ENCODE data around the gene FCGR3B. TPM values are rescaled to one million over a fixed set of nuclear protein-coding genes. Genes with fewer than 3 reads are reported as not detected.
"Not testable (repeated sequence)": the region's sequence is repeated elsewhere in the genome, so short reads cannot be mapped to it uniquely, and the experiment has no call there.

The FCGR3B gene
- total RNA-seq, 1 donor from 2014 or later: not detected

DNA sequence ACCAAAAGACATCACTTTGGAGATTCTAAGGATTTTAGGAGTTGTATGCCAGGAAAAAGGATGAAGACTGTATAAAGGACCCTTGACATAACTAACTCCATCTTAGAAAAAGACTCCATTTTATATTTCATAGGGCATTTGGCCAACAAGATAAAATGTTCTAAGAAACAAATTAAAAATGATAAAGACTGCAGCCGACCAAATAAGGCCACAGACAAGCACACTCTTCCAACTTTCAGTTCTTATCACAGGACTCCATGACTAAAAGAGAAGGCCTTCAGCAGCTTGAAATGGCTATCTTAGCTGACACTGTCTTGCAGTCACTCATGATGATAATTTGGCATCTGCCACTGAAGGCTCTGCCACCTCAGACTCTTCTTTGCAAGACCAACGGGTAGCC is 8.2 kb upstream of the FCGR3B start:
- H3K4me3 ChIP-seq (ENCODE audit: insufficient read depth, low read depth, low read length); H3K9ac ChIP-seq (ENCODE audit: low read length); H3K4me2 ChIP-seq (ENCODE audit: low read length); H3K9me3 ChIP-seq (ENCODE audit: insufficient read depth, low read depth, low read length); H3K4me1 Mint-ChIP-seq (ENCODE audit: low read depth, unreplicated experiment); FAIRE-seq; H3K36me3 ChIP-seq (ENCODE audit: insufficient read depth, low read length); H3K4me3 Mint-ChIP-seq (ENCODE audit: unreplicated experiment); H2AFZ ChIP-seq (ENCODE audit: low read depth, low read length); H3K4me1 ChIP-seq (ENCODE audit: insufficient read depth, low read length); H3K27ac ChIP-seq (ENCODE audit: low read depth, low read length); H3K9me3 Mint-ChIP-seq (ENCODE audit: unreplicated experiment); H3K27me3 Mint-ChIP-seq (ENCODE audit: low read depth, unreplicated experiment); DNase-seq (ENCODE audit: low read depth); H4K20me1 ChIP-seq (ENCODE audit: insufficient read depth, low read length); H3K27me3 ChIP-seq (ENCODE audit: insufficient read depth, low read length); H3K36me3 Mint-ChIP-seq (ENCODE audit: low read depth, unreplicated experiment); H3K27ac Mint-ChIP-seq (ENCODE audit: unreplicated experiment); H3K79me2 ChIP-seq (ENCODE audit: insufficient read depth, low read length): not testable (repeated sequence)

DNA sequence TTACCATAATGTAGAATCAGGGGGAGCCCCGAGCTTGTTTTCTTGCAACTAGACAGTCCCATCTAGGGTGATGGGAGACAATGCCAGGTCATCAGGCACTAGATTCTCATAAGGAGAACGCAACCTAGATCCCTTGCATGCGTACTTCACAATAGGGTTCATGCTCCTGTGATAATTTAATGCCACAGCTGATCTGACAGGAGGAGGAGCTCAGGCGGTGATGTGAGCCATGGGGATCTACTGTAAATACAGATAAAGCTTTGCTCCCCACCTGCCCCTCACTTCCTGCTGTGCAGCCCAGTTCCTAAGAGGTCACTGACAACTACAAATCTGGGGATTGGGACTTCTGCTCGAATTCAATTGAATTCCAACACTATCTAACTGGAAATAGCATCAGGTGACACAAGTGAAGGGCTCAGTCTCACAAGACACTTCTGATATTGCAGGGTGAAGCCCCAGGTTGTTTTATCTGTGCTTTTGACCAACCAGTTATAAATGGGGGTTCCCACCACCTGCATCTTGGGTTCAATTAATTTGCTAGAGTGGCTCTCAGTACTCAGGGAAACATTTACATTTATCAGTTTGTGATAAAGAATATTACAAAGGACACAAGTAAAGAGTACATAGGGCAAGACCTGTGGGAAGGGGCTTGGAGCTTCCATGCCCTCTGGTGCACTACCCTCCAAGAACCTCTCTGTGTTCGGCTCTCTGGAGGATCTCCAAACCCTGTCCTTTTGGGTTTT is 7.4 kb upstream of the FCGR3B start:
- not testable (repeated sequence) for H3K36me3 Mint-ChIP-seq (ENCODE audit: low read depth, unreplicated experiment); H3K4me1 ChIP-seq (ENCODE audit: insufficient read depth, low read length); H3K27ac Mint-ChIP-seq (ENCODE audit: unreplicated experiment); FAIRE-seq; H3K27ac ChIP-seq (ENCODE audit: low read depth, low read length); H3K9me3 ChIP-seq (ENCODE audit: insufficient read depth, low read depth, low read length); H3K27me3 Mint-ChIP-seq (ENCODE audit: low read depth, unreplicated experiment); H3K27me3 ChIP-seq (ENCODE audit: insufficient read depth, low read length); H3K9ac ChIP-seq (ENCODE audit: low read length); H4K20me1 ChIP-seq (ENCODE audit: insufficient read depth, low read length); H3K4me1 Mint-ChIP-seq (ENCODE audit: low read depth, unreplicated experiment); H3K79me2 ChIP-seq (ENCODE audit: insufficient read depth, low read length); H3K4me3 ChIP-seq (ENCODE audit: insufficient read depth, low read depth, low read length); H2AFZ ChIP-seq (ENCODE audit: low read depth, low read length); DNase-seq (ENCODE audit: low read depth); H3K9me3 Mint-ChIP-seq (ENCODE audit: unreplicated experiment); H3K4me2 ChIP-seq (ENCODE audit: low read length); H3K4me3 Mint-ChIP-seq (ENCODE audit: unreplicated experiment); H3K36me3 ChIP-seq (ENCODE audit: insufficient read depth, low read length)

DNA sequence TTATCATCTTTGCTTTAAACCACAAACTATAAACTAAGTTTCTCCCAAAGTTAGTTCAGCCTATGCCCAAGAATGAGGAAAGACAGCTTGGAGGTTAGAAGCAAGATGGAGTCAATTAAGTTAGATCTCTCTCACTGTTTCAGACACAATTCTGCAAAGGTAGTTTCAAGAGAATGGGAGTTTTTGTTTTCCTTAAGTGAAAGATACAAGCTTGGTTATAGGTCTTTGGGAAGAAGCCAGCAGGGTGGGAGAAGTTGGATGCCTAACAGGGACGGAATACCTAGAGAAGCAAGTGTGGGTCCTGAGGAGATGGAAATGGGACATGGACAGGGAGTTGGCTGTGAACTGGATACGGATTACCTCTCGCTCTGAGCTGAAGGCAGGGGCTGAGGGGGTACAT is 6.0 kb upstream of the FCGR3B start:
- H3K27ac ChIP-seq (ENCODE audit: low read depth, low read length); H3K36me3 ChIP-seq (ENCODE audit: insufficient read depth, low read length); H2AFZ ChIP-seq (ENCODE audit: low read depth, low read length); H3K4me1 Mint-ChIP-seq (ENCODE audit: low read depth, unreplicated experiment); H3K9ac ChIP-seq (ENCODE audit: low read length); H3K4me3 ChIP-seq (ENCODE audit: insufficient read depth, low read depth, low read length); H3K9me3 Mint-ChIP-seq (ENCODE audit: unreplicated experiment); H3K4me3 Mint-ChIP-seq (ENCODE audit: unreplicated experiment); H3K79me2 ChIP-seq (ENCODE audit: insufficient read depth, low read length); H3K27me3 Mint-ChIP-seq (ENCODE audit: low read depth, unreplicated experiment); DNase-seq (ENCODE audit: low read depth); FAIRE-seq; H3K27ac Mint-ChIP-seq (ENCODE audit: unreplicated experiment); H3K4me1 ChIP-seq (ENCODE audit: insufficient read depth, low read length); H3K36me3 Mint-ChIP-seq (ENCODE audit: low read depth, unreplicated experiment); H3K27me3 ChIP-seq (ENCODE audit: insufficient read depth, low read length); H3K4me2 ChIP-seq (ENCODE audit: low read length); H4K20me1 ChIP-seq (ENCODE audit: insufficient read depth, low read length); H3K9me3 ChIP-seq (ENCODE audit: insufficient read depth, low read depth, low read length): not testable (repeated sequence)

DNA sequence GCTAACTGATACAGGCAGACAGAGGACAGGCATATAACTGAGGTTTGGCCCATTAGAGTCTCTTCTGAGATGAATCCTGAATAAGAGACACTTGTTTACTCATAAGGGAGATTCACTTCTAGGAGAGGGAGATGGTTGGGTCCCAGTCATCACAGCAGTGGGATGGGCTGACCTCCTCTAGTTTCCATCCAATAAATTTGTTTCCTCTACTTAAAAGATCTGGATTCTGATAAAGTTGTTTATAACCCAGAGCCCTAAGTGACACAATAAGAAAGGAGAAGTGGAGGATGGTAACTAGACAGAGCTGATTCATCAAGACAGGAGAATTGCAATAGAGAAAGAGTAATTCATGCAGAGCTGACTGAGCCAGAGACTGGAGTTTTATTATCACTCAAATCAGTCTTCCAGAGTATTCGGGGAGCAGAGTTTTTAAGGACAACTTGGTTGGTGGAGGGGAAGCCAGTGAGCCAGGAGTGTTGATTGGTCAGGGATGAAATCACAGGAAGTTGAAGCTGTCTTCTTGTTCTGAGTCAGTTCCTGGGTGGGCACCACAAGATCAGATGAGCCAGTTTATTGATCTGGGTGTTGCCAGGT is 5.3 kb upstream of the FCGR3B start:
- FAIRE-seq; H3K36me3 ChIP-seq (ENCODE audit: insufficient read depth, low read length); H2AFZ ChIP-seq (ENCODE audit: low read depth, low read length); H3K79me2 ChIP-seq (ENCODE audit: insufficient read depth, low read length); H3K4me3 ChIP-seq (ENCODE audit: insufficient read depth, low read depth, low read length); DNase-seq (ENCODE audit: low read depth); H3K27me3 Mint-ChIP-seq (ENCODE audit: low read depth, unreplicated experiment); H3K4me1 ChIP-seq (ENCODE audit: insufficient read depth, low read length); H3K27ac ChIP-seq (ENCODE audit: low read depth, low read length); H3K4me2 ChIP-seq (ENCODE audit: low read length); H3K9ac ChIP-seq (ENCODE audit: low read length); H3K27ac Mint-ChIP-seq (ENCODE audit: unreplicated experiment); H3K4me3 Mint-ChIP-seq (ENCODE audit: unreplicated experiment); H3K36me3 Mint-ChIP-seq (ENCODE audit: low read depth, unreplicated experiment); H3K4me1 Mint-ChIP-seq (ENCODE audit: low read depth, unreplicated experiment); H3K9me3 Mint-ChIP-seq (ENCODE audit: unreplicated experiment); H3K9me3 ChIP-seq (ENCODE audit: insufficient read depth, low read depth, low read length); H4K20me1 ChIP-seq (ENCODE audit: insufficient read depth, low read length); H3K27me3 ChIP-seq (ENCODE audit: insufficient read depth, low read length): not testable (repeated sequence)

DNA sequence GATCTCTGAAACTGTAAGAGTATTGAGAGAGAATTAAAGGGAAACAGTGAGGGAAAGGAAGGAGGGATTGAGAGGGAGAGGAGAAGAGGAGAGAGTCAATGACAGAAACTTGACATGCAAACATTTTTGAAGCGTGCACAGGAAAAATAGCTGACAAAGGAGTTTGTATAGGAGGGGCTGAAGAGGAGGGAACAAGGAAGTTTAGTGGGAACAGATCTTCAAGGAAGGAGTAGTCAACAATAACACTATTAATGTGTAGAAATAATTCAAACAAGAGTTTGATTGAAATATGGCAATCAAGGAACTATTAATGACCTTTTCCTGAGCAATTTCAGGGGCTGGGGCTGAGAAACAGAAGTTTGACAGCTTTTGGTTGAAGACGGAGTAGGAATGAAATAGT is 4.0 kb upstream of the FCGR3B start:
- not testable (repeated sequence) for H3K4me1 ChIP-seq (ENCODE audit: insufficient read depth, low read length); H4K20me1 ChIP-seq (ENCODE audit: insufficient read depth, low read length); H3K9me3 ChIP-seq (ENCODE audit: insufficient read depth, low read depth, low read length); H3K9me3 Mint-ChIP-seq (ENCODE audit: unreplicated experiment); H3K27me3 ChIP-seq (ENCODE audit: insufficient read depth, low read length); H2AFZ ChIP-seq (ENCODE audit: low read depth, low read length); H3K36me3 ChIP-seq (ENCODE audit: insufficient read depth, low read length); H3K4me1 Mint-ChIP-seq (ENCODE audit: low read depth, unreplicated experiment); H3K27ac ChIP-seq (ENCODE audit: low read depth, low read length); DNase-seq (ENCODE audit: low read depth); H3K9ac ChIP-seq (ENCODE audit: low read length); H3K79me2 ChIP-seq (ENCODE audit: insufficient read depth, low read length); H3K4me3 Mint-ChIP-seq (ENCODE audit: unreplicated experiment); H3K4me2 ChIP-seq (ENCODE audit: low read length); H3K27ac Mint-ChIP-seq (ENCODE audit: unreplicated experiment); H3K36me3 Mint-ChIP-seq (ENCODE audit: low read depth, unreplicated experiment); H3K4me3 ChIP-seq (ENCODE audit: insufficient read depth, low read depth, low read length); FAIRE-seq; H3K27me3 Mint-ChIP-seq (ENCODE audit: low read depth, unreplicated experiment)

DNA sequence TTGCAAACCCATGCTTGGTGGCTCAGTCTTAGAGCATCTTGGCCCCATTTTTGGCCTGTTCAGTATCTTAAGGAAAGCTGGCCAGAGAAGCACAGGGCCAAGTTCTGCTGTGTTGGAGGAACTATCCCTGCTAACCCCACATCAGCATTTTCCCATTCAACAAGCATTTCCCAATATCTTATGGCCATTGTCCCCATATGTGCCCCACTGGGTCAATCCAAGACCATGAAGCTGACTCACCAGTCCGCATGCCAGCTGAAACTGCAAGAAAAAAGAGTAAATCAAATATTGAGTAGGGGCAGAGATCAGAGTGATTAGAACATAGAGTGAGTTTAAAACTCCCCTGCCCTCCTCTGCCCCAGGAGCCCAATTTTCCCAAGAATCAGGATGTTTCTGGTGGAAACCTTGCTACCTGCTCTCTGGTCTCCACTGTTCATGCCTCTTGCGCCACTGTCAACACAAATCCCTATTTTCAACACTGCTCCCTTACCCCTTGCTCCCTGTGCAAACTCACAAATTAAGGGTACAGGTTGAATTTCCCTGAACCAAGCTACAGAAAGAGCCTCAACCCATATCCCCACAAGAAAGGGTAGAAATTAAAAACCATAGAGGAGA is 741 bp downstream of the FCGR3B start:
- H3K9me3 ChIP-seq (ENCODE audit: insufficient read depth, low read depth, low read length); H2AFZ ChIP-seq (ENCODE audit: low read depth, low read length); H3K9ac ChIP-seq (ENCODE audit: low read length); H3K27ac Mint-ChIP-seq (ENCODE audit: unreplicated experiment); H3K4me1 Mint-ChIP-seq (ENCODE audit: low read depth, unreplicated experiment); H3K36me3 ChIP-seq (ENCODE audit: insufficient read depth, low read length); H3K4me1 ChIP-seq (ENCODE audit: insufficient read depth, low read length); FAIRE-seq; H3K79me2 ChIP-seq (ENCODE audit: insufficient read depth, low read length); H3K4me2 ChIP-seq (ENCODE audit: low read length); H3K27me3 ChIP-seq (ENCODE audit: insufficient read depth, low read length); H3K27me3 Mint-ChIP-seq (ENCODE audit: low read depth, unreplicated experiment); H3K27ac ChIP-seq (ENCODE audit: low read depth, low read length); H4K20me1 ChIP-seq (ENCODE audit: insufficient read depth, low read length); H3K36me3 Mint-ChIP-seq (ENCODE audit: low read depth, unreplicated experiment); H3K4me3 ChIP-seq (ENCODE audit: insufficient read depth, low read depth, low read length); H3K9me3 Mint-ChIP-seq (ENCODE audit: unreplicated experiment); DNase-seq (ENCODE audit: low read depth); H3K4me3 Mint-ChIP-seq (ENCODE audit: unreplicated experiment): not testable (repeated sequence)
